Right renal pelvis (tissue), 4 donors: Measurements from ENCODE around the gene MRPL37. TPM values are rescaled to one million over a fixed set of nuclear protein-coding genes. Genes with fewer than 3 reads are reported as not detected.
"Not testable (repeated sequence)": the region's sequence is repeated elsewhere in the genome, so short reads cannot be mapped to it uniquely, and the experiment has no call there.

Source experiments
- DNase-seq, 4 donors: peaks; one replicate each; pipeline ENCODE4 v3.0.0-alpha.2; 2013; ENCODE audit warnings: low read depth in 4 of 4, low spot score in 3 of 4, missing footprints in 1 of 4
- polyA plus RNA-seq, 4 donors: library from polyadenylated mRNA; unstranded; fragments of 120-200 nt; gene quantifications; one replicate each; pipeline ENCODE4 v1.2.1, GENCODE V29; 2013; ENCODE audit not compliant: insufficient read length in 4 of 4

Gene MRPL37
- polyA plus RNA-seq, 4 donors: 81.5 to 89.8 (median 83.7) TPM

DNA sequence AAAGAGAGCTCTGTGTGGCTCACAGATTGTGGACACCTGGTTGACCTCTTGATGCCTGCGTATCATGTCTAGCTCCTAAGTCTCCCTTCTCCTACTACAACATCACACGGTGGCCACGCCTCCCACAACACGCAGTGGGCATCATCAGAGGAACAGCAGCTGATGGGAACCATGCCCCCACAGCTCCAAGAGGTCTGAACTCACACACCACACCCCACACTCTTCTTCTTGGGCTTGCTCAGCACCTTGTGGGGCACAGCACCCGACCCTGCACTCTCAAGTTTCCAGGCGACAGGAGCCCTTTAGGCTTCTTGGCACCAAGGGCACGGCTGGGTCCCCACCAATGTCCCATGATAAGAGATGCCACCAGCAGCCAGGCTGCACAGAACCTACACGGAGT, 28.4 kb upstream of the MRPL37 start:
- DNase-seq: no peak

DNA sequence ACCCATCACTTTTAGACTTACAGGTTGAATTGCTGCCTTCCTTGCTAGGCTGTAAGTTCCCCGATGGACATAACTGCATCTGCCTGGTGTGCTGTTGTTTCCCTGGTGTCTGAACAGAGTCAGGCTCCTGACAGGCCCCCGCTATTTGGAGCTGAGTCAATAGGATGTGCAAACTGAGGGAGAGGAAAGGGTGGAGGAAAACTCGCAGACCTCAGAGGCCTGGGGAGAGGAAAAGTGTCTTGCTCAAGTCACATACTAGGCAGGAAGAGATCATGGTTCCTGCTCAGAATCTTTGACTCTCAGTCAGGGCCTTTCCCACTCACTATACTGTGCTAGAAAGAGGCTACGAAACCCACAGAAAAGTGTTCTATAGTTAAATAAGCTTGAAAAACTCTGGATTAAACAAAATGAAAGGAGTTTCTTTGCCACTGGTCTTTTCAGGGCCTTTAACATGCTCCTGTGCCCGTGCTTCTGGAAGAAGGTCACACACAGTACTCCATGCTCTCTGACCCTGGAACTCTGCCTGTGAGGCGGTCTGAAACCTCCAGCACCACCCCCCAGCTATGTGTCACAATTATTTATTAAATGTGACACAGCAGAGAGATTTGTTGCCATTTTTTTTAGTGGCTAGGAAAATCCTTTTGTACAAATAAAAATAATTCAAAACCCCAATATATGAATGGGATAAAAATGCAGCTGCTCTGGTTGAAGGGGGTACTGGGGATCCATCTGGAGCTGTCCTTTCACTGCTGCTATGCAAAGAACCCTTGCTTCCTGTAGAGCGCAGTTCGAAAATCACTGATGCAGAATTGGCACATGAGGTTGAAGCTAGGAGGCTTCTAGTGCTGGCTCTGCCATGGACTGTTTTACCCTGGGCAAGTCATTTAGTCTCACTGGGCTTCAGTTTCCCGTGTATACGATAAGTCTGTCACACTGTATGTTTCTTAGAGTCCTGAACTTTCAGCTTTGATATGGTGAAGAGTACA, 27.1 kb upstream of the MRPL37 start:
- DNase-seq: no peak

DNA sequence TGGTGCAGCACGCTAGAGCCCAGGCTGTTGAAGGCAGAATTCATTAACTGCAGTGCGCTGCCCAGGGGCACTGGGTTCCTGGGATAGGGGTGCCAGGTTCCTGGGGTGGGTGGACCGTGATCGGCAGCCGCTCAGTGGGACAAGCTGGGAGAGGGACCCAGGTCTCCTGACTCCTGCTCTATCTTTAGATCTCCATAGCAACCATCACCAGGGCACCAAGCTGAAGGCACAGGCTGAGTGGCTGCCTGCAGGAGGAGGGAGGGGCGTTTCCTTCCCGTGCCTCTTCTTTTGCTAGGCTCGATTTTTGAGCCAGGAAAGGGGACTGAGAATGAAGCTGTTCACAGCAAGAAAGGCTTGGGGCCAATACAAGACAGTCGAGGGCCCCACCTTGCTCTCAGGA, 26.3 kb upstream of the MRPL37 start:
- no peak for DNase-seq

DNA sequence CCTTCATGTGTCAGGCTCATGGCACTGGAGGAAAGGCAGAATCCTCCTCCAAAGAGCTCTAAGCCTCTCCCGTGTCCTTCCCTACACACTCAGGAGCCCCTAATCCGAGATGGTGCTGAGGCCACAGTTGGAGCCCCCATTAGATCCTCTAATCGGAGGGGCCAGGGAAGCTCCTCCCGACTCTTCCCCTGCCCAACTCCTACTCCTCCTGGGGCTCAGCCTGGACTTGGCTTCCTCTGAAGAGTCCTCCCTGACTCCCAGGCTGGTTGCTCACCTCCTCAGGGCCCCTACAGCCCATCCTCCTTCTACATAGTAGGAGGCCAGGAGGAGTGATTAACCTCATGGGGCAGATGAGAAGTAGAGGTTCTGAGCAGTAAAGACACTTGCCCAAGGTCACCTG, 25.9 kb upstream of the MRPL37 start:
- DNase-seq: no peak

DNA sequence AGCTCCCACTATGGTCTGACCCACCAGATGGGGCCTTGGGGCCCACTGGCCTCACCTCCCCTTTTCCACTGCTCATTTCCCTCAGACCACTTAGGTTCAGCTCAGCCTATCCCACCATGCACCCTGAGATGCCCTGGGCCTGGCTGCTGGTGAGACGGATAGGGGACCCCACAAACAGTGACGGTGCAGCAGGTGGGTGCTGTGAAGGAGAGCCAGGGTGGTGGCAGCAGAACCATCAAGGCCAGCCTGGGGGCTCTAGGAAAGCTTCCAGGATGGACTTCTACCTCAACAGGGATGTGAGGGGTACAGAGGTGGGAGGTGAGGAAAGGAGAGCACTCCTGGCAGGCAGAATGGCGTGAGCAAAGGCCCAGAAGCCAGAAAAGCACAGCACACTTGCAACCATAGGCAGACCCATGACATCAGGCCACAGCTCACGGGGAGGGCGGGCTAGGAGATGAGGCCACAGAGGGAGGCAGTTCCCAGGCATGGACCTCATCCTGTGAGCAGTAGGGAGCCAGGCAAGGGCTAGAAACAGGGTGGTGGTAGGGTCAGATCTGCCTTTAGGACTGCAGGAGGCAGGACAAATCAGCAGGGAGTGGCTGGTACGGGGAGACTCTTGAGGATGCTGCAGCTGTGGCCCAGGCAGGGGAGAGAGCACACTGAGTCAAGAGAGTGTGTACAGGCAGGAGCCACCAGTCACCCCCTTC, 23.2 kb upstream of the MRPL37 start:
- DNase-seq: no peak

DNA sequence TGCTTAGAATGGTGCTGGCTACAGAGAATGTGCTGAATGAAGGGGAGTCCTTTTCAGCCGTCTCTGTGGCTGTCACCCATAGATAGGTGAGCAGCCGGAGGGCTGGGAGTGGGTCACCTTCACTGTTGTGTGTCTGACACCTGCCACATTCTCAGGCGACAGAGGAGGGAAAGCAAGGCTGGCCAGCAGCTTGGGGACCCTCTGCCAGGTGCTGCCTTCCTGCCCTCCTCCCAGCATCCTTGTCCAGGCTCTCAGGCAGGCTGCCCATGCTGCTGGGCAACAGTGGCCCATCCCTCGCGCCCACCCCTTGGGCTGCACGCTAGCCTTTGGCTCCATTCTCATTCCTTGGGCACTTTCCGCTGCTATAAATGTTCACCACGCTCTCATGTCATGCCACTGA, 22.2 kb upstream of the MRPL37 start:
- no peak for DNase-seq

DNA sequence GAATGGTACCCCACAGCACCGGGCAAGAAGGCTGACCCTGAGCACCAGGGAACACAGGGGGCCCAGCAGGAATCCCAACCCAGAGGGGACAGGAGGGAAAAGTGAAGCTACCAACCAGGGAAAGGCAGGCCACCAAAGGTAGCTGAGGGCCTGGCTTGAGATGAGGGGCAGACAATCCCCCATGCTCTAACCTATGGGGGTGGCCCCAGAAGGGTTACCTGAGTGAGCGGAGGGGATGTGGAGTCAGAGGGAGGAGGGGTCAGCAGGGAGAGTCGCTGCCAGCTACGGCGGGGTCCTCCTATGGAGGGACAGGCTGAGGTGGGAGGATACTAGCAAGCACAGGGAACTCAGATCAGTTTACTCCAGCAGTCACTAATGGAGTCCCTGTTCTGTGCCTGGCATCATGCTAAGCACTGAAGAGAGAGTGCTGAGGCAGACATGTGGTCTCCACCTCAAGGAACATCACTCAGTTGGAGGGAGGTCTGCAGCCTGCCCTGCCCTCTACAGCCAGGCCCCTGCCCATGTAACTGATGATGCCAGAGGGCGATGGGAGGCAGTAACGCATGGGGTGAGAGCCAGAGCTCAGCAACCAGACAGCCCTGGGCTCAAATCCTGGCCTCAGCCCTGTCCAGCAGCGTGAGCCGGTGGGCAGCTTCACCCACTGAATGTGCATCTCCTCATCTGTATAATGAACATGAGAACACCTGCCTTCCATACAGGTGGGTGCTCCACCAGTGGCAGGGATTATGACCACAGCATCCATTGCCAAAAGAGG, 21.5 kb upstream of the MRPL37 start:
- no peak for DNase-seq

DNA sequence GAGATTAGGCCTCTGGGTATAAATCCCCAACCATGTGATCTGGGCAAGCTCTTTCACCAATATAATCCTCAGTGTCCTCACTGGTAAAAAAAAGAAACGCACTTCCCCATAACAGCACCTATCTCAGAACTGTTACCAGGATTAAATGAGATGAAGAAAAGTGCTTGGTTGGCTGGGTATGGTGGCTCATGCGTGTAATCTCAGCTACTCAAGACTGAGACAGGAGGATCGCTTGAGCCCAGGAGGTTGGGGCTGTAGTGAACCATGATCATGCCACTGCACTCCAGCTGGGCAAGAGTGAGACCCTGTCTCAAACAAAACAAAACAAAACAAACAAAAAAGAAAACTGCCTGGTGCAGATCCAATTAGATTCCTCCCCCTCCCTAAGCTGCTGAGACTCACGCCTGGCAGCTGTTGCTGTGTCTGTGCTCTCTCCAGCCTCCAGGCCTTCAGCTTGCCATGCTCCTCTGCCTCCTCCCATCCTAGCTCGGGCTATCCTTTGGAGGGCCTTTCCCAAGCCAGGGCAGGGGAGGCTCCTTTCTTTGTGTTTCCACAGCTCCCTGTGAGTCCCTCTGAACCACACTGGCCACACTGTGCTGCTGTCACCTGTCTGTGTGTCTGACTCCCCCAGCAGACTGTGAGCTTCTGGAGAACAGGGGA, 19.1 kb upstream of the MRPL37 start:
- DNase-seq: no peak

DNA sequence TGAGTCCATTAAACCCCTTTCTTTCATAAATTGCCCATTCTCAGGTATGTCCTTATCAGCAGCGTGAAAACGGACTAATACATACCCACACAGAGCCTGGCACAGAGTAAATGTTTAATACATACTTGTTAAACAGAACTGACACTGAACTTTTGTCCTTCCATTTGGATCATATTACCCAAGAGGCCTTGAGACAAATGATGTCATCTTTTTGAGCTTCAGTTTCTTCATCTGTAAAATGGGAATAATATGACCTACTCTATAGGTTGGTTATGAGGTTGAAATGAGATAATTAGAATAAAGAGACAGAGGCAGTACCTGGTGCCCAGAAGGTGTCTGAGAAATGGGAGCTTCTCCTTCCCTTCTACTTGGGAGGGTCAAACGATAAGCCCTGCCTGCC, 13.9 kb upstream of the MRPL37 start:
- no peak for DNase-seq

DNA sequence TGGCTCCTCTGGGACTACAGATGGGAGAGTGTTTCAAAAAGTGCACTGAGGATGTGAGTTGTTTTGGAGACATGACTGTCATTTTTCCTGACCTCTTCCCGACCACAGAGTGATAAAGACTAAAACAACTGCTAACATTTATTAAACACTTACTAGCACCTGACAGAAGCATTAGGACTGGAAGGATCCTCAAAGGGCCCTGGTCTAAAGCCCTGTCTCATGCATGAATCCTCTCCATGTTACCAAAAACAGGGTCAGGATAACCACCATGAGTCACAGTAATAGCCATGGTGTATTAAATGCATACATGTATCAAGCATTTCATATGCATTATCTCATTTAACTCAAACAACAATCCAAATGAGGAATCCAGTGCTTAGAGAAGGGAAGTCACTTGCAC, 11.7 kb upstream of the MRPL37 start:
- no peak for DNase-seq

DNA sequence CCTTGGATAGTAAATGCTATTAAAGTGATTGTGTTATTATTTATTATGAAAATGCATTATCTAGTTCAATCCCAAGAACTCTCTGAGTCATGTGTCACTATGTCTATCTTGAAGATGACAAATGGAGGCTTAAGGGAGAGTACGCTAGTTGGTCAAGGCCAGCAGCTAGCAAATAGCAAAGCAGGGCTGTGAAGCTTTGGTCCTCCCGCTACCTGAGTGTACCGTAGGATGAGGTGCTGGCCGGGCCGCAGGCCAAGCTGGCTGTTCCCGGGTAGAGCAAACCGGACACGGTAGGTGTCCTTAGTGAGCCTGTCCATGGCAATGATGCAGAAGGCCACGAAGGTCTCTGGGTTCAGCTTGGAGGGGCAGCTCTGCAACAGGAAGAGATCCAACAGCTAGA, 9.4 kb upstream of the MRPL37 start:
- no peak for DNase-seq

DNA sequence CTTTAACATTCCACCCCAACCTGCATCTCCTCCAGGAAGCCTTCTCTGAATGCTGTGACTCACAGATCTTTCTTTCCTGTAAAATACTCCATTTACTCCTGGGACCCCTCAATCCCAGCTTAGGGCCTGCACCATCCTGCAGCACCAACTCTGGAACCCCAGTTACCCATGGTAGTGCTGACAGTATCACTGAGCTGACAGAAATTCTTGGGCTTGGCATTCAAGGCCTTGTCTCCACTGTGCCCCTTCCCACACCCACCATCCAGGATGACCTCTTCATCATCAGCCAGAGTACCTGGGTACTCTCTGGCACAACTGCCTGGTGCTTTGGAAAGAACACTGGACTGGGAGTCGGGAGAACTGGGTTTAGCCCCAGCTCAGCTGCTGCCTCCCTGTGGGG, 8.4 kb upstream of the MRPL37 start:
- no peak for DNase-seq

DNA sequence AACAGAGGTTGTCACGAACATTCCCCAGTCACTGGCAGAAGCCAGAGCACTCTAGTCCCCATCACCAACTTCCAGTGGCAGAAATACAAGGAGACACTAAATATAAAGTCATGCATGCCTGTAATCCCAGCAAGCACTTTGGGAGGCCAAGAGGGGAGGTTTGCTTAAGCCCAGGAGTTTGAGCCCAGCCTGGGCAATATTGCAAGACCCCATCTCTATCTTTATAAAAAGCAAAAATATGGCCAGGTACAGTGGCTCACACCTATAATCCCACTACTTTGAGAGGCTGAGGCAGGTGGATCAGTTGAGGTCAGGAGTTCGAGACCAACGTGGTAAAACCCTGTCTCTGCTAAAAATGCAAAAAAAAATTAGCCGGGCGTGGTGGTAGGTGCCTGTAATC, 6.5 kb upstream of the MRPL37 start:
- no peak for DNase-seq

DNA sequence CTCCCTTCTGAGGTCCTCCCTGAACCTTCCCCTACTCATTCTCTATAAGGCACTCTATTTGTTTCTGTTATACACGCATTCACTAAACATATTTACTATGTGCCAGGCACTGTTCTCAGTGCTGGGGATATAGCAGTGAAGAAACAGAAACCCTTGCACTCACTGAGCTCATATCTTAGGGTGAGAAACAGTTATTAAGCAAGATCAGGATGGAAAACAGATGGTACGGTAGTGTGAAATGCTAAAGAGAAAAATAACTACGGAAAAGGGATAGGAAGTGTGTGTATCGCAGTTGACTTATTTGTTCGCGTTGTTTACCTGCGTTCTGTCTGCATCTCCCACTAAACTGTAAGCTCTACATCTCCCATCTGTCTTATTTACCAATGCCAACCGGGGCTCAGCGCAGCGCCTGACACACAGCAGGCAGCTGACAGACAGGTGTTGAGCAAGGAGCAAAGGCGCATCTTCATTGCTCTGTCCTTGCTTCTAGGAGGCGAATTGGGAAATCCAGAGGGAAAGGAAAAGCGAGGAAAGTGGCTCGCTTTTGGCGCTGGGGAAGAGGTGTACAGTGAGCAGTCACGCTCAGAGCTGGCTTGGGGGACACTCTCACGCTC, 709 bp upstream of the MRPL37 start:
- DNase-seq: no peak

DNA sequence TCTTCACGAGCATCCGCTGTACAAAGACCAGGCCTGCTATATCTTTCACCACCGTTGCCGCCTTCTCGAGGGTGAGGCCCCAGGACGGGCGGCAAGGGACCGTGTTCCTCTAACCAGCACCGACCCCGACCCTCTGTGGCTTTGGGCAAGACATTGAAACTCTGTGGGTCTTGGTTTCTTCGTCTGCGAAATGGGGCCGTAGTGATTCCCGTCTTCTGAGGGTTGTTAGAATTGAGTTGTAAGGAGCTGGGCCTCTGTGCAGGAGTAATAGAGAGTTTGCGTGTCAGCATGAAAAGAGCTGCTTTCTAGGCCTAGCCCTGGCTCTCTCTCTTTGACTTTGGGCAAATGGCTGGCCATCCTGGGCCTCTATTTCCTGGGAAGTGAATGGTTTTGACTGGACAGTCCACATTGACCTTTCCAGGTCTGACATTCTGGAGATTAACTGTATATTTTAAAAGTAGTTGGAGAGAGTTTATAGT, 591 bp downstream of the MRPL37 start:
- DNase-seq: no peak

DNA sequence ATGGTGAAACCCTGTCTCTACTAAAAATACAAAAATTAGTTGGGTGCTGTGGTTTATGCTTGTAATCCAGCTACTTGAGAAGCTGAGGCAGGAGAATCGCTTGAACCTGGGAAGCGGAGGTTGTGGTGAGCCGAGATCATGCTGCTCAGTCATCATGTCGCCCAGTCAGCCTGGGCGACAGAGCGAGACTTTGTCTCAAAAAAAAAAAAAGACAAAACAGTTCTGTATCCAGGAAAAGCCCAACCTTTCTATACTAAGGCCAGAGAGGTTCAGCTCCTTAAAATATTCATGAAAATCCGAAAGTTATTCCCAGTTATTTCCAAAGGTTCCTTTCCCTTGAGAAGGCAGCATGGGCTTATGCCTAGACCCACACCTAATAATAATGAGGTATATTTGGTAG, 4.2 kb downstream of the MRPL37 start:
- no peak for DNase-seq

DNA sequence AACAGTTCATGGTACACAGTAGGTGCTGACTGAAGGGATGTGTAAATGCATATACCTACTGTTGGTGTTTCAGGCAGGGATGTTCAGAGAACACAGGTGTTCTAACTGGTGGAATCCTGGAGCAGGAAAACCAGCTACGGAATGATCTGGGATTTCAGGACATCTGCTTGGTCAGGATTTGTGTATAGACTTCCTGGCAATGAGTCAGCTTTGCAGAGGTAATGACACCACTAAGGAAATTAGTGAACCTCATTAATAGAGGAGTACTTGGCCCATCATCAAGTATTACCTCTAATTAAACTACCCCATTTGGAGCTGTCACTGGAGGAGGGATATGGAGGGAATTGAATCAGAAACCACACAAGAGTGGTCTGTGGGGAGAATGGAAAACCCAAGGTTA, 7.3 kb downstream of the MRPL37 start:
- no peak for DNase-seq

DNA sequence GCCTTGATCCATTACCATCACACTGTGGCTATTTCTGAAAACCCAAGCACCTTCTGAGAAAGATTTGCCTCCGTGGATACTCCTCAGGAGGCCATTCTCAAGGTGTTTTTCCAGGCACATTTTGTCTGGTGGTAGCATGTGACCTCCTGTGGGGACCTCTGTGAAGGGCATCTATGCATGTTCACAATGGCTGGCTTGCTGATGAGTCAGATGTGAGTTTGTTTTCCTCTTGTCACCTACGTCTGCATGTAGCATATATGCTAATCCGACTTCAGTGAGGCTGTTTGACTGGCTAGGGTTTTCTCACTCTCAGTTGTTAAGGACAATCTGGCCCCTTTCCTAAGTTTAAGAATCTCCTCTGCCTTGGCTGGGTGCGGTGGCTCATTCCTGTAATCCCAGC, 7.9 kb downstream of the MRPL37 start:
- DNase-seq: not testable (repeated sequence)

DNA sequence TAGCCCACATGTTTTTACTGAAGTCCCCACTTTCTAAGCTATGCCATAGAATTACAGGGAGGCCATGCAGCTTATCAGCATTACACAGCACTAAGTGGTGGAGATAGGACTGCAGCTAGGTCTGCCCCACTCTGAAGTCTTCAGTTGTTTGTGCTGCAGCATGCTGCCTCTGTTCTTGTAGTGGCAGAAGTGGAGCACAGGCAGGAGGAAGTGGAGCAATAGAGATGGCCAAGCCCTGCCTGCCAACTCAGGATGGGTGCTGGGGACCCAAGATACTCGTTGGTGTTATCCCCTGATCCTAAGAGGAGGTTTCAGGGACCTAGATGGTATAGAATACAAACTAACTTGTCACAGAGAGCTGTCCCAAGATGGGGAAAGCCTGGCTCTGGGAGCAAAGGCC, 12.9 kb downstream of the MRPL37 start:
- no peak for DNase-seq

DNA sequence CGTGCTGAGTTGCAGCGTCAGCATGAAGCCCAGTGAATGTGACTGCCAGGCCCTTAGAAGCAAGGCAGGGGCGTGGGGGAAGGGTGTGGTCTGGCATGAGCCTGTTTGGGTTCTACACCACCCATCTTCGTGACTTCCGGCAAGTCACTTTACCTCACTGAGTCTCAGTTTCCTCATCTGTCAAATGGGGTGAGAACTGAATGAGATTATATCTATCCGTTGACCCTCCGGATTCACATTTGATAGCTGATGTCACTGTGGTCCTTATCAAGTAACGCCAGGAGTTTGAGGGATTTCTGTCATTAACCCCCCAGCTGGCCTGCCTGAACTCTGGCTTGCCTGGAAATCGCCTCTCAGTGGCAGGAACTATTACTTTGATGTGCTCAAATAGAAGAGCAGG, 15.6 kb downstream of the MRPL37 start:
- no peak for DNase-seq
